DMS114 treated with DMSO at 0.1 percent for 48 hours (cell line): Measurements from ENCODE around the gene GRID1.

Experiments used
- DNase-seq: peaks from one replicate; lab custom pipeline; 2025; ENCODE audit not compliant: unreplicated experiment; lab: John Stamatoyannopoulos, UW

Gene GRID1

DNA sequence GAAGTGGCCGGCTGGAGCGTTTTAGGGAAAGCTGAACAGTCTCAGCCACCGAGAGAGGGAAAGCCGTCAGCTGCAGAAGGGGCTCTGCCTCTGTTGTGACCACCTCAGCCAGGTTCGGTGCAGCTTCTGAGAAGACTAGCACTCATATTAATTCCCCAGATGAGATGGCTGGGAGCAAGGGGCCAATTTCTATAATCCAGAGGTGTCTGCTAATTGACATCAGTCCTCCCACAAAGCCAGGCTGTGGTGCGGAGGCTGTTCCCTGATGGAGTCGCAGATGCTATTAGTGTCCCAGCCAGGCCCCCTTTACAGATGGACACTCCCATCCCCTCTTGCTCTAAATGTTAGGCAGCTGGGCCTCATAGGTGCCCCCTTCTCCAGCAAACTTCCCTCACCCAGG, 133.5 kb downstream of the GRID1 start:
- DNase-seq: no peak

DNA sequence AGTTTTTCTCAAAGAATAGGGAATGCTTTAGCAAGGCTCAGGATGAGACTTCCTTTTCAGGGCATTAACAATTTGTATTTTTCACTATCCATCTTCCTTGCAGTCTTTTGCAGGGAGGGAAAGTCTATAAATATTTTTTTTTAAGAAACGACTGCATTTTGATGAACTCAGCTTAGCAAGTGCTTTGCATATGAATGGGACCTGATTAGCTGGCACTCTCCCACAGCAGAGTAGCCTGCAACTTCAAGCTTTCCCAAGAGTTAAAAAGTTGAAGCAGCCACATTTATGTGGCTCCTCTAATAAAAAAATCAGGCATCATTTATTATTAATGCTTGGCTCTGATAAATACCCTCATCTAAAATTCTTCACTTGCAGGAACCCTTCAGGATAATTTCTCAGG, 134.0 kb downstream of the GRID1 start:
- no peak for DNase-seq

DNA sequence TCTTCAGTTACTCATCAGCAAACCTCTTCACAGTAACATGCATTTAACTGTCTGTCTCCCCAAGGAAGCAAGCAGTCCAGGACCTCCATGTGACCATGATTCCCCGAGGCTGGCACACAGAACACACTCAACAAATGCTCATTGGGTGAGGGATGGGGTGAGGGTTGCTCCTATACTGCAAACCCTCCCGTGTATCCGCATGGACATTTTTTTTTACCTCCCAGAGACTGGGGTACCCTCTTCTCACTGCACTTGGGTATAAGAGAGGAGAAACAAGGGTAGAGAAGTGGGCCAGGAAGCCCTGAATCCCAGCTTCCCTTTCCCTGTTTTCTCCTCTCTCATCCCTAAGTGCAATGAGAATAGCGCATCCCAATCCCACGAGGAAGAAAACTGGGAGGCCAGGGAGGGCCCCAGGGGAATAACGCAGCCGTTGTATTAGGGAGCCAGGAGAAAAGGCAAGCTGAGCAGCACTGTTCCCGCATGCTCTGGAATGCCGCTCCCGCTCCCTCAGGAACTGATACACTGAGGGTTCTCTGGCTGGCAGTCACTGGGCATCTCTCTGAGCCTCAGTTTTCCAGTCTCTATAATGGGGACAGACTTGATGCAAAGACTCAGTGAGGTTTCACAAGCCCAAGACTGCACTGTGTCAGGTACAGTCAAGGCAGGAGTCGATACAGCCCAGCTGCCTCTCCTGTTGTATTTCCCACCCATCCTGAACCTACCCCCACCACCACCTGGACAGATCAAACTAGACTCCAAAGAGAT, 134.6 kb downstream of the GRID1 start:
- DNase-seq: no peak

DNA sequence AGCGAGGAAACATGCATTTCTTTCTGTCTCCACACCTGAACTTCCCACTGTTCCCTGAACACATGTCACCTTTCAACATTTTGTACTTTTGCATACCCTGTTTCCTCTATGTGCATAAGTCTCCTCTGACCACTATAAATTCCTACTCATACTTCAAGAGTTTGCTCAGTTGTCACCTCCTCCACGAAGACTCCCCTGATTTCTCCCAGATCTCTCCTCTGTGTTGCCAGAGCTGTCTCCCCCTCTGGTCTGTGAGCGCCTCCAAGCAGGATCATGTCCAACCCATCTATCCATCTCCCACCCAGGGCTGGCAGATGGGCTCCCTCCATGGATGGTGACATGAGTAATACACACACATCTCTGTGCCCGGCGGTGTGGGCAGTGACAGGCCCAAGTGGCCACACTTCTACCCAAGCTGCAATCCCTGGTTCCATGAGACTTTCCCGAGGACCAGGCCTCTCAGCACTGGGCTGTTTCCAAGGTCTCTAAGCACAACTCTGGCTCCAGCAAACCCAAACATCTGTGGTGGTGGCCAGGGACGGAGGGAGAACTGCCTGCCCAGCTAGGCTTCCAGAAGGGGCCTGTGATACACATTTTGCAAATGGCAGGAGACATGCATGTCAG, 135.9 kb downstream of the GRID1 start:
- DNase-seq: no peak

DNA sequence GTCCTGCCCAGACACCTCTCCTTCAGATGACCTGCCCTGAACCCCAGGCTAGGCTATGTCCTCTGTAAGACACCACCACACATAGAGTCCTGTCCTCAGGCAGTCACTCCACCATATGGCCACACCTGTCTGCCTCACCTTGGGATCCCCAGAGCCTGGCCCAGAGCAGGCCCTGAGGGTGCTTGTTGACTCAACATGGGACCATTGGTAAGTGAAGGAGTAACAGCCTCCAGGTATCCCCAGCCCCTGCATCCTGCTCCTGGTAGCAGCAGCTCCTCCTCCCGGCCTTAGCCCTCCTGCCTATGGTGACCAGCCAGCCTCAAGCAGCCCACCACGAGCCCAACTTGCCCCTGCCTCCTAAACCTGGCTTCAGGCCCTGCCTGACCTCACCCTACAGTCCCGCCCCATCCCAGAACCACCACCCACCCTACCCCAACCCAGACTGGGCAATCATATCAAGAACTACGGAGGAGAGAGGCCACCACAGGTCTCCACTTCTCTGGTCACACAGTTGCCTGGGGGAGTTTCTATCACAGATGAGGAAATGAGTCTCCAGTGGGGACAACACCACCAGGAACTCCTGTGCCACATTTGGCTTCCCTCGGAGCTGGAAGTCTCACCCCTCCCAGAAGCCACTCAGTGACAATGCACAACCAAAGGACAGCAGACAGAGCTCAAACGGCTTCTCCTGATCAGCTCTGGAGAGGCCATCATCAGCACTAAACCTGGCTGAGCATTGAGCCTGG, 136.6 kb downstream of the GRID1 start:
- no peak for DNase-seq

DNA sequence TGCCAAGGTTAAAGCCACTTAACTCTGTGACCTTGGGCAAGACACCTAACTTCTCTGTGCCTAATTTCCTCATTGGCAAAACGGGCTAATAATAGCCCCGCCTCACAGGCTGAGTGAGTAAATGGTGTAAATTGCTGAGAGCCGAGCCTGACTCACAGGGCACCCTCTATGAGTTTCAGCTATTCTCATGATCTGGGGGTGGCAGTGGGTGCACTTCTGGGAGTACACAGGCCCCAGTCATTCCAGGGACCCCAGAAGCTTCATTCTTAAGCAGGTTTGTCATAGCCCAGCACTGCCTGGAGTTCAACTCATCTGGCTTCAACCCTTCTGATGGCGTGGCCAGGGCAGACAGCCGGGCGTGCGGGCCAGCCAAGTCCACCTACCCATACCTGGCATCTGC, 137.2 kb downstream of the GRID1 start:
- DNase-seq: no peak

DNA sequence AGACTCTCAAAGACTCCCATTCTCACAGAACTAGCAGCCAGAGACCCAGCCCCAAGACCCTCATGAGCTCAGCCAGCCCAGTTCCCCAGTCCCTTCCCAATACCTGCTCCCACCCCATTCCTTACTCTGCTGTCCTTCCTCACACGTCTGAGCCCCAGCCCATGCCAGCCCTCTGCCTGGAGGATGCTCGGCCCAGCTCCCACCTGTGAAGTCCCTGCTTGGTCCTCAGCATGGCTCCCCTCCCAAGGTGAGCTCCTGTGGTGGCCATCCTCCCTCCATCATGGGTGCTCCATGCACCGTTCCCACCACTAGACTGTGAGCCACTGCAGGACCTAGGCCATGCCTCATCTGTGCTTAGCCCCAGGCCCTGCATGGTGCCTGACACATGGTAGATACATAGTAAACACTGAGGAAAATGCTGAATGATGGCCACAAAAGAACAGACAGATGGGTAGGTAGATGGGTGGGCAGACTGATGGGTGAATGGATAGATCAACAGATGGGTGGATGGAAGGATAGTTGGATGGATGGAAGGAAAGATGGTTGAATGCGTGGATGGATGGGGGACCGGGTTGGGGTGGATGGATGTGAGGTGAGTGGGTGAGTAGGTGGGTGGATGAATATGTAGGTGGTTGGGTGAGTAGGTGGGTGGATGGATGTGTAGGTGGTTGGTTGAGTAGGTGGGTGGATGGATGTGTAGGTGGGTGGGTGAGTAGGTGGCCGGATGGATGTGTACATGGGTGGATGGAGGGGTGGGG, 138.9 kb downstream of the GRID1 start:
- no peak for DNase-seq

DNA sequence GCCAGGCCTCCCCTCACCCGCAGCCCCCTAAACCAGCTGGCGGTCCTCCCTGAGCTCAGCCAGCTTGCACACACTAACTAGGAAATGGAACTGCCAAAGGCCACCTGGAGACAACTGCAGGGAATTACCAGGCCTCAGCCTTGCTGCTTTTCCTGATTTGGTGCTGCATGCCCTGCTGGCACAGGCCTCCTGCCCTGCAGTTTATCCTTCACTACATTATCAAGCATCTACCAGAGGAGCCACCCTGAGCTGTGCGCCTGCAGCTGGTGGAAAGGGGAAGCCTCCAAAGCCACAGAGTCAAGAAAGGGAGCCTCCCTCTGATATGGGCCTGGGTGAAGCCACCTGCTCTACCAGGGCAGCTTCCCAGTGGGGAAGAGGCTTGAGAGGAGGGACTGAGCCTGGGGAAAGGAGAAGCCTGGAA, 139.8 kb downstream of the GRID1 start:
- no peak for DNase-seq

DNA sequence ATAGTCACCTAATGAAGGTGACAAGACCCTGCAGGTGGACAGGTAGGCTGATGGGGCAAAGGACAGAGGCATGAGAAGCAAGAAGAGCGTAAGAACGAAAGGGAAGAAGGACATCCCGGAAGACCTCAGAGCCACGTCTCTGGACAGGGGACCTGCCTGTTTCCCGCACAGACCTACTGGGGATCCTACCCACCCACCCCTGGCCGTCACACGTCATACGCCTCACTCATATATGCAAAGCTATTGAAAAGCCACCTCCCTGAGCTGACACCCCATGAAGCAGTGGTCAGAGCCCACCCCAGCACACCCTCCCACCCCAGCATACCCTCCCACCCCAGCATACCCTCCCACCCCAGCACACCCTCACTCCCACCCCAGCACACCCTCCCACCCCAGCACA, 140.6 kb downstream of the GRID1 start:
- DNase-seq: no peak

DNA sequence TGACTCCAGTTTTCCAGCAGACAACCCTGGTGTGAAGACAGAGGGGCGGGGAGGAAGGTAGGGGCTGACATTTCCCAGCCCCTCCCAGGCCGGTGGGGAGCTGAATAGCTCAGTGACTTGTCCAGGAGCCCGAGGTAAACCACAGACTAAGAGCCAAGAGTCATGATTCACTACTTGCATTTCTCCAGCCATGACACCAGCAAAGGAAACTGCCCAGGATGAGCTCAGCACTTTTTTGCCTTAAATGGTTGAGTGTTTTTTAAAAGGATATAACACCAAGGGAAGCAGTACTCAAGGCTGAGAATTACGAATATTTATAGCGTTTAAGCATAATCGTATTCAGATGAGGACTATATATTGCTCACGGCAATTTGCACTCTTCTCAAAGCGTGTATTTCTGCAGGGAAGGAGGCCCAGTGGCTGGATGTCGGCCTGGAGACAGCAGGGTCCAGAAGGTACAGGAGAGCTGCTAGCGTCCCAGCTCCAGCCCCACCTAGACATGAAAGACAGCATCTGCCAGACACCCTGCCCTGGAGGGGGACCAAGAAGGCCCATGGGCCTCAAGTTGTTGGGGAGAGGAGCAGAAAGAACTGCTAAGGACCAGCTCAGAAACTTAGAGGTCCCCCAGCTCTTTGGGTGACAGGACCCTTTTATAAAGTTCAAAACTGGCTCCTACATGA, 141.4 kb downstream of the GRID1 start:
- no peak for DNase-seq

DNA sequence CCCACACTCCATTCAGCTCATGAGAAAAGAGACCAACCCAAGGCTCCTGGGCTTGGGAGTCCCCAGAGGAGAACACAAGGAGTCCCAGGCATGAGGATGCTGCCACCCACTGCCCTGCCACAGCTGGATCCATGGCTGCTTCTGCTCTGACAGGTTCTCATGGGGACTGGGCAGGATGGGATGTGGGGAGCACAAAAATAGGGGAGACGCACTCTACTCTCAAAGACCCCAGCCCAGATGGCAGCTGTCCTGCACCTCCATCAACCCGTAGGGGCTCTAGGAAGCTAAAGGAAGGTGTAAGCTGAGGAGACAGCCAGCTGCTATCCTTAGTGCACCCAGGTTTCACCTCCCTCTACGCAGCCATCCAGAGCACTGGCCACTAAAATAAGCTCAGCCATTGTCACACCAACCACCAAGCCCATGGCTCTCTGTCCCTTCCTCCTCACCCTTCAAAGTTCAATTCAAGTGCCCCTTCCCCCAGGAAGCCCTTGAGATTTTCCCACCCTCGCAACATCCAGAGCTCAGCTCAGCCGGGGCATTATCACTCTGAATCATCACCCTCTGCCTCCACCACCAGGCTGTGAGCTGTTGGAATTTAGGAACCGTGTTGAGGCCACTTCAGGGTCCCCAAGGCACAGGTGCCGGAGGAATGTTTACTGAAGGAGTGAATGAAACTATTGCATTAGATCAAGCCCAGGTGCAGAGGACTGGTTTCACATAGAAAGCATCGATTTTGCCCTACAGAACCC, 142.1 kb downstream of the GRID1 start:
- no peak for DNase-seq

DNA sequence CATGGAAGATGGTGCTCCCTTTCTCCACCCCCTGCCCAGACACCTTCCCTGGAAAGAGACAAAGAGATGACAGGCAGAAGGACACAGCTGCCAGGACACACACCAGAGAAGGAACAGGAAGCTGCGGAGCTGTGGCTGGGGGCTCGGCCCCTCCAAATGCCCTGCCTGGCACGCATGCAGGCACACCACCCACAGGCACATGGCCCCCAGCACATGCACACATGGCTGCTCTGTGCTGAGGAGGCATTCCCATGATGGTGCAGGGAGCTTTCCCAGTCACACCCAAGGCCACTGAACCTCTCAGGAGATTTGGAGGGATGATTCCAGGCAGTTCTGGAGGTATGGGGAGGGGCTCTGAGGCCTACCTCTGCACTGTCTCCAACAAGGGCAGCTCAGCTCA, 143.3 kb downstream of the GRID1 start:
- no peak for DNase-seq

DNA sequence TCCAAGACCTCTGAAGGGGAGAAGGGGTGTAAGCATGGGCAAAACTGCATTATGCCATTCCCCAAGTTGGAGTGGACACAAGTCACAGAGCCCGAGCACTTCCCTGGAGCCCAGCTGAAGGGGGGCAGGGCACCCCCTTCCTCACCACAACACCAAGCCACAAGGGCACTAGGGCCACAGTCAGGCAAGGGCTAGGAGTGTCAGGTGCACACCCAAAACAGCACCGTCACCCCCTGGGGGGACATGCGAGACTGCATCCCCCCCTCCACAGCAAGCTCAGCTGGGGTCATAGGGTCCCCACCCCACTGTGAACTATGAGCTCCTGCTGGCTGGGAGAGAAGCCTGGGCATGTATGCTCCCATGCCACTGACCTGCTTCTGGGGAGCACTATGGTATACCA, 143.9 kb downstream of the GRID1 start:
- DNase-seq: no peak

DNA sequence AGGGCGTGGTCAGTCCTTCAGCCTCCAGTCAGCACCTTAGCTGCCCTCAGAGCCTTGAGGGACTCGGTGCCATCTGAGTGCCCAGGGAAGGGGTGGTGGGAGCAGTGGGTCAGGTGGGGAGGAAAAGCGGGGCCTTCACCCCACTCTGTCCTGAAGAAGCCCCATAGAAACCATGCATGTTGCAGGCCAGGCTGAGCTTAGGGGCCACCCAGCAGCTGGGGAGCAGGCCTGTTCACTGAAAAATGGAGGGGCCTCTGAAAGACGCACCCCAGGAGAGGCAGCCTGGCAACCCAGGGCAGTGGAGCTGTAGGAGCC, 144.3 kb downstream of the GRID1 start:
- no peak for DNase-seq

DNA sequence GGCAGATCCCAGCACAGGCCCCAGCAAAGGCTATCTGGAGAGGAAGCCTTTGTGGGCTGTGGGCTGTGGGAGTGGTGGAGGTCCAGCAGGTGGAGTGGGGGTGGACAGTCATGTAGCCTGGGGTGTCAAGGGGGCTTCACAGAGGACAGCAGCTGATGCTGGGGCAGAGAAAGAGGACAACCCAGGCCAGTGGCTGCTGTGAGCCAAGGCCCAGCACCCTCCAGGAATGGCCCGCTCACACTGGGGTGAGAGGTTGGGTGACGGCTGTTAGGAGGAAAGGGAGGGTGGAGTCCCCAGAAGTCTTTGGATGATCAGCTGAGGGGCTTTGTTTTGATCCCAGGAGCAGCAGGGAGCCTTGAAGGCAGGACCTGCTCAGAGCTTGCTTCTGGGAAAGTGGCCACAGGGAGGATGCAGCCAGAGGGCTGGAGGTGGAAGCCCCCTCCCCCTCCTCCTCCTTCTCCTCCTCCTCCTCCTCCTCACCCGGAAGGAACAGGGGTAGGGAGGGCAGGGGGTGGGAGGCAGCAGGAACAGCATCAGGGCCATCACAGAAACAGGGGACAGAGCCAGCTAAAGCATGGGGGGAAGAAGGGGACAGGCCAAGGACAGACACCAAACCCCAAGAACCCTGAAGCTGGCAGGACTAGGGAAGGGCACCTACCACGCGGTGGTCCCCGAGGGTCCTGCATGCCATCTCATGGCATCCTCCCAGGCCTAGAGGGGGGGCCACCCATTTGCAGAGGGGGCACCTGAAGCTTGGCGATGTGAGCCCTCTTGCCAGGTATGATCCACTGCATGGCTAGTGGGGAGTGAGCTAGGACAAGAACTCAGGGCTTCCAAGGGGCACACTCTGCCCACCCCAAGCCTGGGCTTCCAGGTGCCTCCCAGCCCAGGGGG, 144.9 kb downstream of the GRID1 start:
- DNase-seq: no peak

DNA sequence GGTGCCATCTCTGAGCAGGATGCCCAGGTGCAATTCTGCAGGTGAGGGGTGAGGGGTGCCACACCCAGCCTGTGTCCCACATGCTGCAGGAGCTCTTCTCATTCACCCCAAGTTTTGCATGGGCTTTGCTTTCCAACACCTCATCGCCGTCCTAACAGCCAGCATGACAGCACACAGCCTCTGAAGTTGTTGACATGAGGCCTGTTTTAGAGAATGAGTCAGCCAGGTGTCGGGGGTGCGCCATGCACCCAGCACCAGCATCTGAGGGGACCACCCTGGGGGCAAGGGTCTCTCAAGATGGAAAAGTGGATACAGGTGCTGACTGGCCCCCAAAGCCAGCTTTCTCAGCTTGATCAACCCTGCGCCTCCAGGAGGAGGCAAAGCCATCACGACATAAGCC, 146.0 kb downstream of the GRID1 start:
- DNase-seq: no peak

DNA sequence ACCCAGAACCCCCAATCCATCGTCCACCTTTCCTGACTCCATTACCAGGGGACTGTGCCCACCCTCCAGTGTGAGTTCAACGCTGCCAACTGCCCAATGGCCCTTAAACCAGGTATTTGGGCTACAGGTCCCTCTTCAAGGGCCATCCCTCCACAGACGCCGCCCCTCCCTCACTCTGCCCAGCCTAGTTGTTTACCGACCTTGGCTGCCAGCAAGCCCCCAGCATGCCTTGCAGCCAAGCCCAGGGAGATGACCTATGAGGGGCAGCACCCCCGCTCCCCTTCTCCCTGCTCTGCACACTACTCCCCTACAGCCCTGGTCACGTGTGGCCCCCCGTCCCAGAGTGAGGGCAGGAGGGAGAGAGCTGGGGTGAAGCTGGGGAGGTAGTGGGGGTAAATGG, 147.3 kb downstream of the GRID1 start:
- no peak for DNase-seq

DNA sequence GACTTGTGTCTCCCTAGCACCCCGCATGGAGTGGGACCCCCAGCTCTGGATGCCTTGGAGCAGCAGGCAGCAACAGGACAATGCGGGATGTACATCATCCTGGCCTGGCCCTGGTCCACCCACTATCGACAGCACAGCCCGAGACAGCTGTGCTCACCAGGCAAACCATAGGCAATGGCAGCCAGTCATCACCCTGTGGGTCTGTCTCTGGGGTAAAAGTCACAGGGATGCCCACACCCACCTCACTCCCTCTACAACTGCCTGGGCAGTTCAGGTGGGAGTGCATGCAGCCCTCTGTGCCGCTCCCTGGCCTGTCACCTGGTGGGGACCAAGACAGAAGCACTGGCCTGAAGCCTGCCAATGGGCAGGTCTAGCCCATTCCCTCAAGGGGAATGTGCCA, 147.8 kb downstream of the GRID1 start:
- no peak for DNase-seq

DNA sequence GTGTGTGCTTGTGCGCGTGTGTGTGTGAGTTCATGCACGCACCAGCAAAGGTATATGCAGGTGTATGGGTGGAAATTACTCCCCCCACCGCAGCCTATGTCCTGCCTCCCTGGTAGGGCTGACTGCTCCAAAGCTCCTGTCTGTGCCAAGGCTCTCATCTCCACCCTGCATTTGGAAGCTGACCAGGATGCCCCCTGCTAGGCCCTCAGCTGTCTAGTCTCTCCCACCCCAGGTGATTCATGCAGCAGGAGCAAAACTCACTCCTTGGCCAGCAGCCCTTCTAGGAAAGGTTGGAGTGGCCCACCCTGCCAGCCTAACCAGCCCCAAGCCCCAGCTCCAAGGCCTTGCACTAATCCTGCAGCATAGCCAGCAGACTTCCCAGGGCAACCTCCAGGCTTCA, 148.4 kb downstream of the GRID1 start:
- DNase-seq: no peak
